WTC11 (cell line): ENCODE data around the gene CLEC12A. TPM values are rescaled to one million over a fixed set of nuclear protein-coding genes. Genes with fewer than 3 reads are reported as not detected.

ENCODE experiments used
- ATAC-seq: fragments of 200-7000 bp; cut with Tn5 transposase; 2 replicates; pipeline ENCODE4 v1.10.0; 2021; ENCODE audit warnings: mild to moderate bottlenecking, moderate library complexity
- CTCF ChIA-PET: fragments of 300-600 bp; sonication (Branson Sonifier 250); formaldehyde crosslinking; loops from one replicate; lab custom pipeline; 2021; ENCODE audit warnings: antibody characterized with exemption; lab: Charles Lee
- POLR2A ChIA-PET: fragments of 350-600 bp; sonication (Branson Sonifier 250); formaldehyde crosslinking; loops from one replicate; lab custom pipeline; 2021; ENCODE audit warnings: antibody characterized with exemption; lab: Charles Lee
- DNase-seq: peaks from one replicate; pipeline ENCODE4 v3.0.0; 2021; ENCODE audit warnings: low spot score
- H3K27ac Mint-ChIP-seq: 2 replicates; pipeline ENCODE4 v1.8.0; 2021; ENCODE audit warnings: mixed read lengths
- H3K27me3 Mint-ChIP-seq: 2 replicates; pipeline ENCODE4 v1.8.0; 2021; ENCODE audit warnings: low read depth, mild to moderate bottlenecking, moderate library complexity, mixed read lengths
- H3K36me3 Mint-ChIP-seq: 2 replicates; pipeline ENCODE4 v1.8.0; 2021; ENCODE audit warnings: mixed read lengths
- H3K4me1 Mint-ChIP-seq: 2 replicates; pipeline ENCODE4 v1.8.0; 2022; ENCODE audit warnings: mixed read lengths
- H3K4me3 Mint-ChIP-seq: 2 replicates; pipeline ENCODE4 v1.8.0; 2021; ENCODE audit warnings: mild to moderate bottlenecking, moderate library complexity, mixed read lengths
- H3K9me3 Mint-ChIP-seq: 2 replicates; pipeline ENCODE4 v1.8.0; 2021; ENCODE audit warnings: mixed read lengths
- CREB1 ChIP-seq: sonication (generic); formaldehyde crosslinking; IDR thresholded peaks from 2 replicates; pipeline ENCODE4 v1.8.0; 2023; ENCODE audit warnings: mild to moderate bottlenecking, missing genetic modification reagents
- CREM ChIP-seq: sonication (generic); formaldehyde crosslinking; IDR thresholded peaks from 2 replicates; pipeline ENCODE4 v1.8.1; 2022; ENCODE audit warnings: mild to moderate bottlenecking, missing genetic modification reagents, moderate library complexity
- EMX1 ChIP-seq: fragments of 250-450 bp; sonication (Bioruptor Pico); IDR thresholded peaks from 2 replicates; pipeline ENCODE4 v1.8.0; 2021; ENCODE audit warnings: mild to moderate bottlenecking
- FOXK1 ChIP-seq: sonication (generic); formaldehyde crosslinking; IDR thresholded peaks from 2 replicates; pipeline ENCODE4 v1.8.0; 2022; ENCODE audit warnings: mild to moderate bottlenecking, moderate library complexity, missing genetic modification reagents
- HMGA2 ChIP-seq: fragments of 250-450 bp; sonication (Bioruptor Pico); IDR thresholded peaks from 2 replicates; pipeline ENCODE4 v1.4.0; 2021; ENCODE audit warnings: mild to moderate bottlenecking, moderate library complexity
- SP1 ChIP-seq: sonication (generic); formaldehyde crosslinking; conservative IDR thresholded peaks from 2 replicates; pipeline ENCODE4 v1.8.1; 2022; ENCODE audit warnings: missing genetic modification reagents
- TCF7 ChIP-seq: sonication (generic); formaldehyde crosslinking; IDR thresholded peaks from 2 replicates; pipeline ENCODE4 v1.8.0; 2022; ENCODE audit warnings: mild to moderate bottlenecking, low read depth, missing genetic modification reagents, moderate library complexity
- ZNF396 ChIP-seq: fragments of 250-450 bp; sonication (Bioruptor Pico); IDR thresholded peaks from 2 replicates; pipeline ENCODE4 v1.8.0; 2021; ENCODE audit warnings: mild to moderate bottlenecking, moderate library complexity, borderline replicate concordance
- ZNF416 ChIP-seq: fragments of 250-450 bp; sonication (Bioruptor Pico); IDR thresholded peaks from 2 replicates; pipeline ENCODE4 v1.9.0; 2021; ENCODE audit warnings: mild to moderate bottlenecking, inconsistent platforms
- total RNA-seq: library from RNA; stranded (reverse); gene quantifications from 3 replicates; pipeline ENCODE4 v1.2.3, GENCODE V29; 2021
- TF ChIP-seq, protein P1 (sequence below): sonication (generic); formaldehyde crosslinking; IDR thresholded peaks from 2 replicates; pipeline ENCODE4 v1.8.1; 2023; ENCODE audit warnings: mild to moderate bottlenecking, missing genetic modification reagents
- TF ChIP-seq, protein P2 (sequence below): fragments of 250-450 bp; sonication (Bioruptor Pico); IDR thresholded peaks from 2 replicates; pipeline ENCODE4 v1.9.0; 2021; ENCODE audit warnings: mild to moderate bottlenecking, borderline replicate concordance
- TF ChIP-seq, protein P3 (sequence below): sonication (generic); formaldehyde crosslinking; IDR thresholded peaks from 2 replicates; pipeline ENCODE4 v1.8.1; 2023; ENCODE audit warnings: mild to moderate bottlenecking, missing genetic modification reagents, moderate library complexity
- TF ChIP-seq, protein P4 (sequence below): sonication (generic); formaldehyde crosslinking; IDR thresholded peaks from 2 replicates; pipeline ENCODE4 v1.8.1; 2022; ENCODE audit warnings: low read depth, missing genetic modification reagents, borderline replicate concordance
- TF ChIP-seq, protein P5 (sequence below): sonication (generic); formaldehyde crosslinking; IDR thresholded peaks from 2 replicates; pipeline ENCODE4 v1.8.1; 2023; ENCODE audit warnings: mild to moderate bottlenecking, missing genetic modification reagents
- TF ChIP-seq, protein P6 (sequence below): sonication (generic); formaldehyde crosslinking; IDR thresholded peaks from 2 replicates; pipeline ENCODE4 v1.8.1; 2023; ENCODE audit warnings: mild to moderate bottlenecking, moderate library complexity, missing genetic modification reagents
- TF ChIP-seq, protein P7 (sequence below): sonication (generic); formaldehyde crosslinking; IDR thresholded peaks from 2 replicates; pipeline ENCODE4 v1.8.0; 2023; ENCODE audit warnings: missing genetic modification reagents, mild to moderate bottlenecking, borderline replicate concordance
- TF ChIP-seq, protein P8 (sequence below): sonication (generic); formaldehyde crosslinking; IDR thresholded peaks from 2 replicates; pipeline ENCODE4 v1.8.1; 2023; ENCODE audit warnings: mild to moderate bottlenecking, missing genetic modification reagents, moderate library complexity

CLEC12A gene
- total RNA-seq, 1 experiment from 2014 or later: not detected

DNA sequence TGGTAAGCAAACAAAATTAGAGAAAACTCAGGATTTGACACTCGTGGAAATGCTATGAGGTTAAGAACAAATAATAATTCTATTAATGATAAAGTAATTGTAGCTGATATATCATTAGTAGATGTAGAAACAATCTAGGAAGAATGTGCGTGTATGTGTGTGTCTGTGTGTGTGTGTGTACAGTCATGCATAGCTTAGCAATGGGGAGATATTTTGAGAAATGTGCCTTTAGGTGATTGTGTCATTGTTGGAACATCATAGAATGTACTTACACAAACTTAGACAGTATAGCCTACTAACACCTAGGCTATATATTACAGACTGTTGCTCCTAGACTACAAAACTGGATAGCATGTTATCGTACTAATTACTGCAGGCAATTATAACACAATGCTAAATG, 44.3 kb upstream of the CLEC12A start:
- Mint-ChIP-seq H3K9me3 (0 out of 2 replicates have a peak, but pooled peaks cover 4% of the 10 kb centered on the region), H3K36me3 (no peaks in the 10 kb centered on the region), H3K4me1 (peaks cover 2% of the 10 kb centered on the region; the same call in 1 of the 2 replicates), H3K27me3 (no peaks in the 10 kb centered on the region), H3K4me3 (no peak overlapping the region), H3K27ac (no peak overlapping the region)
- ChIA-PET POLR2A (no interaction called here), CTCF (interaction anchor here (1.2 to 2.8 kb wide), 3 partner anchors 13 to 176 kb away, joined by 3 to 16 read pairs (median 4); no protein-coding TSS in a partner anchor)
- DNase-seq: no peak
- TF ChIP-seq CREB1 (CRISPR knock-in tag): no peak
- TF ChIP-seq, protein P1, sequence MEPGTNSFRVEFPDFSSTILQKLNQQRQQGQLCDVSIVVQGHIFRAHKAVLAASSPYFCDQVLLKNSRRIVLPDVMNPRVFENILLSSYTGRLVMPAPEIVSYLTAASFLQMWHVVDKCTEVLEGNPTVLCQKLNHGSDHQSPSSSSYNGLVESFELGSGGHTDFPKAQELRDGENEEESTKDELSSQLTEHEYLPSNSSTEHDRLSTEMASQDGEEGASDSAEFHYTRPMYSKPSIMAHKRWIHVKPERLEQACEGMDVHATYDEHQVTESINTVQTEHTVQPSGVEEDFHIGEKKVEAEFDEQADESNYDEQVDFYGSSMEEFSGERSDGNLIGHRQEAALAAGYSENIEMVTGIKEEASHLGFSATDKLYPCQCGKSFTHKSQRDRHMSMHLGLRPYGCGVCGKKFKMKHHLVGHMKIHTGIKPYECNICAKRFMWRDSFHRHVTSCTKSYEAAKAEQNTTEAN (CRISPR knock-in tag): no peak
- TF ChIP-seq, protein P2, sequence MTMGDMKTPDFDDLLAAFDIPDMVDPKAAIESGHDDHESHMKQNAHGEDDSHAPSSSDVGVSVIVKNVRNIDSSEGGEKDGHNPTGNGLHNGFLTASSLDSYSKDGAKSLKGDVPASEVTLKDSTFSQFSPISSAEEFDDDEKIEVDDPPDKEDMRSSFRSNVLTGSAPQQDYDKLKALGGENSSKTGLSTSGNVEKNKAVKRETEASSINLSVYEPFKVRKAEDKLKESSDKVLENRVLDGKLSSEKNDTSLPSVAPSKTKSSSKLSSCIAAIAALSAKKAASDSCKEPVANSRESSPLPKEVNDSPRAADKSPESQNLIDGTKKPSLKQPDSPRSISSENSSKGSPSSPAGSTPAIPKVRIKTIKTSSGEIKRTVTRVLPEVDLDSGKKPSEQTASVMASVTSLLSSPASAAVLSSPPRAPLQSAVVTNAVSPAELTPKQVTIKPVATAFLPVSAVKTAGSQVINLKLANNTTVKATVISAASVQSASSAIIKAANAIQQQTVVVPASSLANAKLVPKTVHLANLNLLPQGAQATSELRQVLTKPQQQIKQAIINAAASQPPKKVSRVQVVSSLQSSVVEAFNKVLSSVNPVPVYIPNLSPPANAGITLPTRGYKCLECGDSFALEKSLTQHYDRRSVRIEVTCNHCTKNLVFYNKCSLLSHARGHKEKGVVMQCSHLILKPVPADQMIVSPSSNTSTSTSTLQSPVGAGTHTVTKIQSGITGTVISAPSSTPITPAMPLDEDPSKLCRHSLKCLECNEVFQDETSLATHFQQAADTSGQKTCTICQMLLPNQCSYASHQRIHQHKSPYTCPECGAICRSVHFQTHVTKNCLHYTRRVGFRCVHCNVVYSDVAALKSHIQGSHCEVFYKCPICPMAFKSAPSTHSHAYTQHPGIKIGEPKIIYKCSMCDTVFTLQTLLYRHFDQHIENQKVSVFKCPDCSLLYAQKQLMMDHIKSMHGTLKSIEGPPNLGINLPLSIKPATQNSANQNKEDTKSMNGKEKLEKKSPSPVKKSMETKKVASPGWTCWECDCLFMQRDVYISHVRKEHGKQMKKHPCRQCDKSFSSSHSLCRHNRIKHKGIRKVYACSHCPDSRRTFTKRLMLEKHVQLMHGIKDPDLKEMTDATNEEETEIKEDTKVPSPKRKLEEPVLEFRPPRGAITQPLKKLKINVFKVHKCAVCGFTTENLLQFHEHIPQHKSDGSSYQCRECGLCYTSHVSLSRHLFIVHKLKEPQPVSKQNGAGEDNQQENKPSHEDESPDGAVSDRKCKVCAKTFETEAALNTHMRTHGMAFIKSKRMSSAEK (CRISPR knock-in tag): no peak
- no peak for TF ChIP-seq CREM (CRISPR knock-in tag)
- no peak for TF ChIP-seq EMX1
- TF ChIP-seq, protein P3, sequence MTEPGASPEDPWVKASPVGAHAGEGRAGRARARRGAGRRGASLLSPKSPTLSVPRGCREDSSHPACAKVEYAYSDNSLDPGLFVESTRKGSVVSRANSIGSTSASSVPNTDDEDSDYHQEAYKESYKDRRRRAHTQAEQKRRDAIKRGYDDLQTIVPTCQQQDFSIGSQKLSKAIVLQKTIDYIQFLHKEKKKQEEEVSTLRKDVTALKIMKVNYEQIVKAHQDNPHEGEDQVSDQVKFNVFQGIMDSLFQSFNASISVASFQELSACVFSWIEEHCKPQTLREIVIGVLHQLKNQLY (CRISPR knock-in tag): no peak
- TF ChIP-seq, protein P4, sequence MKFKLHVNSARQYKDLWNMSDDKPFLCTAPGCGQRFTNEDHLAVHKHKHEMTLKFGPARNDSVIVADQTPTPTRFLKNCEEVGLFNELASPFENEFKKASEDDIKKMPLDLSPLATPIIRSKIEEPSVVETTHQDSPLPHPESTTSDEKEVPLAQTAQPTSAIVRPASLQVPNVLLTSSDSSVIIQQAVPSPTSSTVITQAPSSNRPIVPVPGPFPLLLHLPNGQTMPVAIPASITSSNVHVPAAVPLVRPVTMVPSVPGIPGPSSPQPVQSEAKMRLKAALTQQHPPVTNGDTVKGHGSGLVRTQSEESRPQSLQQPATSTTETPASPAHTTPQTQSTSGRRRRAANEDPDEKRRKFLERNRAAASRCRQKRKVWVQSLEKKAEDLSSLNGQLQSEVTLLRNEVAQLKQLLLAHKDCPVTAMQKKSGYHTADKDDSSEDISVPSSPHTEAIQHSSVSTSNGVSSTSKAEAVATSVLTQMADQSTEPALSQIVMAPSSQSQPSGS (CRISPR knock-in tag): no peak
- no peak for TF ChIP-seq SP1
- TF ChIP-seq ZNF396: no peak
- no peak for TF ChIP-seq TCF7 (CRISPR knock-in tag)
- TF ChIP-seq HMGA2 (CRISPR knock-in tag): no peak
- TF ChIP-seq, protein P5, sequence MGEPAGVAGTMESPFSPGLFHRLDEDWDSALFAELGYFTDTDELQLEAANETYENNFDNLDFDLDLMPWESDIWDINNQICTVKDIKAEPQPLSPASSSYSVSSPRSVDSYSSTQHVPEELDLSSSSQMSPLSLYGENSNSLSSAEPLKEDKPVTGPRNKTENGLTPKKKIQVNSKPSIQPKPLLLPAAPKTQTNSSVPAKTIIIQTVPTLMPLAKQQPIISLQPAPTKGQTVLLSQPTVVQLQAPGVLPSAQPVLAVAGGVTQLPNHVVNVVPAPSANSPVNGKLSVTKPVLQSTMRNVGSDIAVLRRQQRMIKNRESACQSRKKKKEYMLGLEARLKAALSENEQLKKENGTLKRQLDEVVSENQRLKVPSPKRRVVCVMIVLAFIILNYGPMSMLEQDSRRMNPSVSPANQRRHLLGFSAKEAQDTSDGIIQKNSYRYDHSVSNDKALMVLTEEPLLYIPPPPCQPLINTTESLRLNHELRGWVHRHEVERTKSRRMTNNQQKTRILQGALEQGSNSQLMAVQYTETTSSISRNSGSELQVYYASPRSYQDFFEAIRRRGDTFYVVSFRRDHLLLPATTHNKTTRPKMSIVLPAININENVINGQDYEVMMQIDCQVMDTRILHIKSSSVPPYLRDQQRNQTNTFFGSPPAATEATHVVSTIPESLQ (CRISPR knock-in tag): no peak
- TF ChIP-seq, protein P6, sequence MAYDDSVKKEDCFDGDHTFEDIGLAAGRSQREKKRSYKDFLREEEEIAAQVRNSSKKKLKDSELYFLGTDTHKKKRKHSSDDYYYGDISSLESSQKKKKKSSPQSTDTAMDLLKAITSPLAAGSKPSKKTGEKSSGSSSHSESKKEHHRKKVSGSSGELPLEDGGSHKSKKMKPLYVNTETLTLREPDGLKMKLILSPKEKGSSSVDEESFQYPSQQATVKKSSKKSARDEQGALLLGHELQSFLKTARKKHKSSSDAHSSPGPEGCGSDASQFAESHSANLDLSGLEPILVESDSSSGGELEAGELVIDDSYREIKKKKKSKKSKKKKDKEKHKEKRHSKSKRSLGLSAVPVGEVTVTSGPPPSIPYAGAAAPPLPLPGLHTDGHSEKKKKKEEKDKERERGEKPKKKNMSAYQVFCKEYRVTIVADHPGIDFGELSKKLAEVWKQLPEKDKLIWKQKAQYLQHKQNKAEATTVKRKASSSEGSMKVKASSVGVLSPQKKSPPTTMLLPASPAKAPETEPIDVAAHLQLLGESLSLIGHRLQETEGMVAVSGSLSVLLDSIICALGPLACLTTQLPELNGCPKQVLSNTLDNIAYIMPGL (CRISPR knock-in tag): no peak
- no peak for TF ChIP-seq ZNF416
- TF ChIP-seq, protein P7, sequence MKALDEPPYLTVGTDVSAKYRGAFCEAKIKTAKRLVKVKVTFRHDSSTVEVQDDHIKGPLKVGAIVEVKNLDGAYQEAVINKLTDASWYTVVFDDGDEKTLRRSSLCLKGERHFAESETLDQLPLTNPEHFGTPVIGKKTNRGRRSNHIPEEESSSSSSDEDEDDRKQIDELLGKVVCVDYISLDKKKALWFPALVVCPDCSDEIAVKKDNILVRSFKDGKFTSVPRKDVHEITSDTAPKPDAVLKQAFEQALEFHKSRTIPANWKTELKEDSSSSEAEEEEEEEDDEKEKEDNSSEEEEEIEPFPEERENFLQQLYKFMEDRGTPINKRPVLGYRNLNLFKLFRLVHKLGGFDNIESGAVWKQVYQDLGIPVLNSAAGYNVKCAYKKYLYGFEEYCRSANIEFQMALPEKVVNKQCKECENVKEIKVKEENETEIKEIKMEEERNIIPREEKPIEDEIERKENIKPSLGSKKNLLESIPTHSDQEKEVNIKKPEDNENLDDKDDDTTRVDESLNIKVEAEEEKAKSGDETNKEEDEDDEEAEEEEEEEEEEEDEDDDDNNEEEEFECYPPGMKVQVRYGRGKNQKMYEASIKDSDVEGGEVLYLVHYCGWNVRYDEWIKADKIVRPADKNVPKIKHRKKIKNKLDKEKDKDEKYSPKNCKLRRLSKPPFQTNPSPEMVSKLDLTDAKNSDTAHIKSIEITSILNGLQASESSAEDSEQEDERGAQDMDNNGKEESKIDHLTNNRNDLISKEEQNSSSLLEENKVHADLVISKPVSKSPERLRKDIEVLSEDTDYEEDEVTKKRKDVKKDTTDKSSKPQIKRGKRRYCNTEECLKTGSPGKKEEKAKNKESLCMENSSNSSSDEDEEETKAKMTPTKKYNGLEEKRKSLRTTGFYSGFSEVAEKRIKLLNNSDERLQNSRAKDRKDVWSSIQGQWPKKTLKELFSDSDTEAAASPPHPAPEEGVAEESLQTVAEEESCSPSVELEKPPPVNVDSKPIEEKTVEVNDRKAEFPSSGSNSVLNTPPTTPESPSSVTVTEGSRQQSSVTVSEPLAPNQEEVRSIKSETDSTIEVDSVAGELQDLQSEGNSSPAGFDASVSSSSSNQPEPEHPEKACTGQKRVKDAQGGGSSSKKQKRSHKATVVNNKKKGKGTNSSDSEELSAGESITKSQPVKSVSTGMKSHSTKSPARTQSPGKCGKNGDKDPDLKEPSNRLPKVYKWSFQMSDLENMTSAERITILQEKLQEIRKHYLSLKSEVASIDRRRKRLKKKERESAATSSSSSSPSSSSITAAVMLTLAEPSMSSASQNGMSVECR: no peak
- TF ChIP-seq, protein P8, sequence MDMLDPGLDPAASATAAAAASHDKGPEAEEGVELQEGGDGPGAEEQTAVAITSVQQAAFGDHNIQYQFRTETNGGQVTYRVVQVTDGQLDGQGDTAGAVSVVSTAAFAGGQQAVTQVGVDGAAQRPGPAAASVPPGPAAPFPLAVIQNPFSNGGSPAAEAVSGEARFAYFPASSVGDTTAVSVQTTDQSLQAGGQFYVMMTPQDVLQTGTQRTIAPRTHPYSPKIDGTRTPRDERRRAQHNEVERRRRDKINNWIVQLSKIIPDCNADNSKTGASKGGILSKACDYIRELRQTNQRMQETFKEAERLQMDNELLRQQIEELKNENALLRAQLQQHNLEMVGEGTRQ (CRISPR knock-in tag): no peak
- TF ChIP-seq FOXK1 (CRISPR knock-in tag): no peak
- no peak for ATAC-seq
